Naive thymus-derived CD4-positive, alpha-beta T cell (primary cell): ENCODE data around the gene CFAP99. TPM values are rescaled to one million over a fixed set of nuclear protein-coding genes. Genes with fewer than 3 reads are reported as not detected.
A peak's percentile ranks its signal among the peaks of the same experiment; 100 is the strongest.

ENCODE experiments used
- ATAC-seq: fragments of 150-1000 bp; cut with Tn5 transposase; 2 replicates; pipeline ENCODE4 v1.10.0; 2021; ENCODE audit warnings: mild to moderate bottlenecking, moderate library complexity
- CTCF ChIA-PET: fragments of 350-600 bp; sonication (Branson Sonifier 250); formaldehyde crosslinking; loops from one replicate; lab custom pipeline; 2021; ENCODE audit warnings: antibody characterized with exemption; lab: Charles Lee
- POLR2A ChIA-PET: fragments of 350-600 bp; sonication (Branson Sonifier 250); formaldehyde crosslinking; loops from one replicate; lab custom pipeline; 2021; ENCODE audit warnings: antibody characterized with exemption, inconsistent platforms; lab: Charles Lee
- DNase-seq, 9 donors: peaks; one replicate each; pipeline versions ENCODE4 v3.0.0 to v3.0.0-alpha.2; 2020 to 2022; ENCODE audit warnings: mixed read lengths in 1 of 9
- H3K27ac ChIP-seq: one replicate; pipeline ENCODE4 v1.7.0; 2013; ENCODE audit warnings: mild to moderate bottlenecking, low read depth, low read length, moderate library complexity
- H3K27me3 ChIP-seq, 2 donors: one replicate each; pipeline ENCODE4 v1.7.0; 2013; ENCODE audit warnings: low read length in 2 of 2, mild to moderate bottlenecking in 2 of 2, moderate library complexity in 2 of 2; ENCODE audit not compliant: control insufficient read depth in 2 of 2, insufficient read depth in 2 of 2
- H3K36me3 ChIP-seq, 3 experiments: 1 replicate in 2 of 3; 2 replicates in 1 of 3; pipeline ENCODE4 v1.7.0; 2013; ENCODE audit warnings: low read length in 3 of 3, mild to moderate bottlenecking in 3 of 3, moderate library complexity in 1 of 3; ENCODE audit not compliant: insufficient read depth in 3 of 3, control insufficient read depth in 2 of 3
- H3K4me1 ChIP-seq, 2 donors: one replicate each; pipeline ENCODE4 v1.7.0; 2013; ENCODE audit warnings: low read length in 2 of 2, mild to moderate bottlenecking in 2 of 2, moderate library complexity in 1 of 2; ENCODE audit not compliant: control insufficient read depth in 2 of 2, insufficient read depth in 2 of 2
- H3K4me3 ChIP-seq: 2 replicates; pipeline ENCODE4 v1.7.0; 2013; ENCODE audit warnings: mild to moderate bottlenecking, low read length
- H3K9me3 ChIP-seq, 3 experiments: 1 replicate in 2 of 3; 2 replicates in 1 of 3; pipeline ENCODE4 v1.7.0; 2013; ENCODE audit warnings: low read length in 3 of 3; ENCODE audit not compliant: control insufficient read depth in 2 of 3
- H3K27ac Mint-ChIP-seq, 9 donors: one replicate each; pipeline ENCODE4 v1.8.0; 2020 to 2022; ENCODE audit warnings: mixed read lengths in 9 of 9, mild to moderate bottlenecking in 8 of 9, moderate library complexity in 5 of 9, inconsistent platforms in 2 of 9
- H3K27me3 Mint-ChIP-seq, 5 donors: one replicate each; pipeline ENCODE4 v1.8.0; 2021 to 2022; ENCODE audit warnings: mixed read lengths in 5 of 5, mild to moderate bottlenecking in 1 of 5
- H3K36me3 Mint-ChIP-seq, 5 donors: one replicate each; pipeline ENCODE4 v1.8.0; 2020 to 2022; ENCODE audit warnings: mixed read lengths in 5 of 5, mild to moderate bottlenecking in 3 of 5, inconsistent platforms in 1 of 5
- H3K4me1 Mint-ChIP-seq, 7 donors: one replicate each; pipeline ENCODE4 v1.8.0; 2020 to 2022; ENCODE audit warnings: mixed read lengths in 7 of 7, mild to moderate bottlenecking in 3 of 7, inconsistent platforms in 1 of 7
- H3K4me3 Mint-ChIP-seq, 10 donors: one replicate each; pipeline ENCODE4 v1.8.0; 2020 to 2022; ENCODE audit warnings: mild to moderate bottlenecking in 10 of 10, mixed read lengths in 10 of 10, moderate library complexity in 6 of 10, inconsistent platforms in 2 of 10
- H3K9me3 Mint-ChIP-seq, 11 donors: one replicate each; pipeline ENCODE4 v1.8.0; 2020 to 2022; ENCODE audit warnings: mixed read lengths in 11 of 11, mild to moderate bottlenecking in 4 of 11, inconsistent platforms in 1 of 11, moderate library complexity in 1 of 11
- intact Hi-C, 2 donors: fragments of 100-400 bp; cut with micrococcal nuclease; formaldehyde crosslinking; loops; one replicate each; pipeline ENCODE4 v1.15.1; 2023
- polyA plus RNA-seq, 2 donors: library from polyadenylated mRNA; unstranded; fragments of 300-500 nt; fragmentation: Illumina TruSeq; gene quantifications; one replicate each; pipeline ENCODE4 v1.2.3, GENCODE V29; 2021
- total RNA-seq, 6 experiments: library from RNA in 5 of 6; stranded (reverse) in 5 of 6; gene quantifications; 1 replicate in 5 of 6; 2 replicates in 1 of 6; pipeline ENCODE4 v1.2.3 and lab custom pipeline; 2021 to 2026

The CFAP99 gene
- total and polyA plus RNA-seq, 7 experiments from 2014 or later, result 0.12 to 0.27 TPM; not detected in 5

DNA sequence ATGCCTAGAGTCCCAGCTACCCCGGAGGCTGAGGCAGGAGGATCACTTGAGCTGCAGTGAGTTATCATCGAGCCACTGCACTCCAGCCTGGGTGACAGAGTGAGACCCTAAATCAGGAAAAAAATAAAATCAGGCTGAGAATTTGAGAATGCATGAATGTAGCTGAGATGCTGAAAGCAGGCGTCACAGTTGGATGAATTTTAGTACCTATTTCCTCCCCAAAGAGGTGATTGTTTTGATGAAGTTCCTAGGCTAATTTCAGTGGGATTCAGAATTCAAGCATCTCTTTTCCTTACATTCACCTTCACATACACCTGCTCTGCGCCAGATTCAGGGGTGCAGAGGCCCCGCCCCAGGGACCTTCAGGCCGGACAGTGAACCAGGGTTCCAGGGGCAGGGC is 3.2 kb downstream of the CFAP99 start:
- CTCF ChIA-PET, result interaction anchor here (0.7 to 1.0 kb wide), 3 partner anchors 30 to 160 kb away, joined by 3 to 5 read pairs (median 3); partner anchors contain the start of gene MXD4
- no peak overlapping the region for H3K4me3 Mint-ChIP-seq

DNA sequence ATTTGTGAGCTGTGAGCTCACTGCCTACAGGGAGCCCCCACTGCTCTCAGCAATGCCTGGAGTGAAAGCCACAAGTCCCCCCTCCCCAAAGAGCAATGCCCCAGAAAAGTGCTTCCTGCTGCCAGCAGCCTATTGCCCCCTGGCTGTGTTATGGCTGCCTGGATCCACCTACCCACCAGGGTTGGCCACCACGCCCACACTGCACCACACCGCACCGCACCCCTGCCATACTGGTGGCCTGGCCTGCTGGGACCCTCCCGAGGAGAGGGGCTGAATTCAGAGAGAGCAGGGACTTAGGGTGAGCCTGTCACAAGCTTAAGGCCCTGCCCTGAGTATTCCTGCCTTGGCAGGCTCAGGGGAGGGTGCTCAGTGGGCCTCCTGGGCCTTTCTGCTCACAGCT is 4.3 kb downstream of the CFAP99 start:
- H3K27ac ChIP-seq, result no peak overlapping the region
- peaks cover 0 to 3% (median 0%) of the 10 kb centered on the region in 11 donors for H3K9me3 Mint-ChIP-seq
- POLR2A ChIA-PET, result no interaction called here
- H3K4me3 ChIP-seq, result no peak overlapping the region
- DNase-seq, result no peak
- CTCF ChIA-PET, result interaction anchor here (1.0 kb wide), 1 partner anchor 29 kb away, joined by 3 read pairs; no protein-coding TSS in a partner anchor
- H3K4me1 ChIP-seq, result peaks cover 6 to 10% of the 10 kb centered on the region in 2 donors
- H3K27me3 Mint-ChIP-seq, result peaks cover 8 to 45% (median 21%) of the 10 kb centered on the region in 5 donors
- H3K36me3 Mint-ChIP-seq, result no peaks in the 10 kb centered on the region
- no peaks in the 10 kb centered on the region for H3K9me3 ChIP-seq
- no peak overlapping the region for H3K27ac Mint-ChIP-seq
- no peak for ATAC-seq
- H3K4me3 Mint-ChIP-seq, result no peak overlapping the region
- H3K27me3 ChIP-seq, result no peaks in the 10 kb centered on the region
- H3K36me3 ChIP-seq, result no peaks in the 10 kb centered on the region
- H3K4me1 Mint-ChIP-seq, result peaks cover 13 to 17% (median 15%) of the 10 kb centered on the region in 7 donors
- intact Hi-C loops, result no loop called here

More for the DNA sequence above, 3.2 kb downstream of the CFAP99 start:
- peaks cover 0 to 4% (median 0%) of the 10 kb centered on the region in 11 donors for H3K9me3 Mint-ChIP-seq
- POLR2A ChIA-PET, result no interaction called here
- H3K36me3 Mint-ChIP-seq, result no peaks in the 10 kb centered on the region
- no peak overlapping the region for H3K27ac Mint-ChIP-seq
- Histone ChIP-seq H3K27ac (no peak overlapping the region), H3K9me3 (no peaks in the 10 kb centered on the region), H3K4me1 (peaks cover 6 to 12% of the 10 kb centered on the region in 2 donors), H3K27me3 (no peaks in the 10 kb centered on the region), H3K4me3 (no peak overlapping the region), H3K36me3 (no peaks in the 10 kb centered on the region)
- DNase-seq, result no peak
- peaks cover 15 to 23% (median 18%) of the 10 kb centered on the region in 7 donors for H3K4me1 Mint-ChIP-seq
- ATAC-seq, result no peak
- H3K27me3 Mint-ChIP-seq, result peaks cover 8 to 51% (median 21%) of the 10 kb centered on the region in 5 donors
- intact Hi-C loops, result no loop called here

DNA sequence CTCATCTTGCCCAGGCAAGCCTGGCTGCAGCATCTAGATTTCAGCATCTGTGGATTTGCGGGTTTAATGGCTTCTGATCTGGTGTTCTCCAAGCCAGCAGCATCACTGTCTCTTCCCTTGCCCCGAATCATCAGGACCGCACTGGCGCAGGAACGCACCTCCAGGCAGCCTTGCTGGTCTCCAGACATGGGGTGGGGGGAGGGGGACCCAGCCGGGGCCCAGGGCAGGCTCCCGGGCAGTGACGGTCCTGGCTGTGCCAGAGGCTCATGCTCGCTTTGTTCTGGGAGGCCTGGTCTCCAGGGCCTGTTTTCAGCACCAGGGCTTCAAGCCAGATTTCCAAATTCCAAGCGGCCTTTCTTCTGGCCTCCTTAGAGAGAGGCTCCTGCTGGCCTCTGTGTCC is 4.9 kb downstream of the CFAP99 start:
- ATAC-seq, result no peak
- intact Hi-C loops, result no loop called here
- Histone ChIP-seq H3K27me3 (no peaks in the 10 kb centered on the region), H3K4me3 (no peak overlapping the region), H3K9me3 (no peaks in the 10 kb centered on the region), H3K36me3 (no peaks in the 10 kb centered on the region), H3K4me1 (peaks cover 6 to 10% of the 10 kb centered on the region in 2 donors), H3K27ac (no peak overlapping the region)
- H3K4me3 Mint-ChIP-seq, result no peak overlapping the region
- H3K27ac Mint-ChIP-seq, result no peak overlapping the region
- peak in 1 of 9 donors; percentile 4 for DNase-seq
- H3K36me3 Mint-ChIP-seq, result no peaks in the 10 kb centered on the region
- H3K27me3 Mint-ChIP-seq, result peaks cover 8 to 45% (median 21%) of the 10 kb centered on the region in 5 donors
- ChIA-PET POLR2A (no interaction called here), CTCF (no interaction called here)
- H3K4me1 Mint-ChIP-seq, result peaks cover 13 to 18% (median 15%) of the 10 kb centered on the region in 7 donors
- H3K9me3 Mint-ChIP-seq, result peaks cover 0 to 3% (median 0%) of the 10 kb centered on the region in 11 donors

DNA sequence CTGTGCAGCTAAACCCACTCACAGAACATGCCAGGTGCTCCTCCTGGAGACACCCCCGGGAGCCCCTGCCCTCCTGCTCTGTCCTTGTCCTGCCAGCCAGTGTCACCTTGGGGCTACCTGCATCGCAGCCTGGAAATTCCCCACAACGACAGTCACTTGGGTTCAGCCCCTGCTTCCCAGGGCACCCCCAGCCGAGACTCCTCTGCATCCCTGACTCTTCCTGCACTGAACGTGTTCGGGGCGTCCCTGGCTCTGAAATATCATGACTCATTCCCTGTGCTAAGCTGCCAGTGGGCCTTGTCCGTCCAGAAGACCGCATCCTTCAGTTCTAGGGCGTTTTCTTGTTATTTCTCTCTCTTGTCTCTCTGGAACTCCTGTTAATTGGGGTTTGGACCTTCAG is 5.8 kb downstream of the CFAP99 start:
- intact Hi-C loops, result no loop called here
- Histone ChIP-seq H3K9me3 (no peaks in the 10 kb centered on the region), H3K36me3 (no peaks in the 10 kb centered on the region), H3K4me3 (no peak overlapping the region), H3K27ac (no peak overlapping the region), H3K4me1 (peaks cover 2% of the 10 kb centered on the region in 2 donors), H3K27me3 (no peaks in the 10 kb centered on the region)
- H3K36me3 Mint-ChIP-seq, result no peaks in the 10 kb centered on the region
- peak overlapping the region in 1 of 9 donors; percentile 21 for H3K27ac Mint-ChIP-seq
- peaks cover 8 to 39% (median 21%) of the 10 kb centered on the region in 5 donors for H3K27me3 Mint-ChIP-seq
- ATAC-seq (no peak), DNase-seq (peak in 1 of 9 donors; percentile 2)
- H3K4me3 Mint-ChIP-seq, result no peak overlapping the region
- H3K9me3 Mint-ChIP-seq, result peaks cover 0 to 3% (median 0%) of the 10 kb centered on the region in 11 donors
- ChIA-PET CTCF (no interaction called here), POLR2A (no interaction called here)
- H3K4me1 Mint-ChIP-seq, result peaks cover 7 to 12% (median 8%) of the 10 kb centered on the region in 7 donors

DNA sequence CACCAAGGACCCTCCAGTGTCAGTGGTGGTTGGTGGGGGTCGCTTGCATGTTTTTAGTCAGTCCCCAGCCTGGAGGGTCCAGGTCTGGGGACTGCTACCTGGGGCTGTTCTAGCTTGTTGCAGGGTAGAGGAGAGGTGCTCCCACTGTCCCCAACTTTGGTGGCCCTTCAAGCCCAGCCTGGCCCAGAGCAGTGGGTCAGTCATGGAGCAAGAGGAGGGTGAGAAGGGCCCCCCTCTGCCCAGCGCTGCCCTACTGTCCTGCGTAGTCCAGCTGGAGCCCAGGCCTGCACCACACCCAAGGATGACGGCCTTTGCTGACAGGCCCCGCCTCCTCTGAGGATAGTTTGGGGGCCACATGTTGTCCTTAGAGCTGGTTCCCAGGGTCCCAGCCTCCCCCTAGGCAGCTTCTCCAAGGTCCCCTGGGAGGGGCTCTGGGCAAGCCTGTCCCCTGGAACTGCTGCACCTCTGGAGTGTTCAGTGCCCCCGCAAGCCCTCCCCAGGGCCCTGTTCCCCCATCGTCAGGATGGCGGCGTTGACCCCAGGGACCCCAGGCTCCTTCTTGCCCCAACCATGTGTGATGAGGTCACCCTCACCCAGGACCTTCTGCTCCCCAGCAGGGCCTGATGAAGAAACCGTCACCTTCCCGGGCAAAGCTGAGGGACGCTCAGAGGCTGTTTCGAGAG is 6.8 kb downstream of the CFAP99 start:
- Mint-ChIP-seq H3K9me3 (peaks cover 0 to 1% (median 0%) of the 10 kb centered on the region in 11 donors), H3K4me3 (no peak overlapping the region), H3K27ac (peak overlapping the region in 1 of 9 donors; percentile 13), H3K27me3 (peaks cover 0 to 29% (median 12%) of the 10 kb centered on the region in 5 donors), H3K4me1 (peaks cover 0 to 3% (median 0%) of the 10 kb centered on the region in 7 donors), H3K36me3 (no peaks in the 10 kb centered on the region)
- CTCF ChIA-PET, result no interaction called here
- peak; percentile 12 for ATAC-seq
- Histone ChIP-seq H3K9me3 (no peaks in the 10 kb centered on the region), H3K4me3 (no peak overlapping the region), H3K36me3 (no peaks in the 10 kb centered on the region), H3K27me3 (no peaks in the 10 kb centered on the region), H3K4me1 (no peaks in the 10 kb centered on the region), H3K27ac (no peak overlapping the region)
- POLR2A ChIA-PET, result no interaction called here
- intact Hi-C loops, result no loop called here
- peak in 1 of 9 donors; percentile 2 for DNase-seq

DNA sequence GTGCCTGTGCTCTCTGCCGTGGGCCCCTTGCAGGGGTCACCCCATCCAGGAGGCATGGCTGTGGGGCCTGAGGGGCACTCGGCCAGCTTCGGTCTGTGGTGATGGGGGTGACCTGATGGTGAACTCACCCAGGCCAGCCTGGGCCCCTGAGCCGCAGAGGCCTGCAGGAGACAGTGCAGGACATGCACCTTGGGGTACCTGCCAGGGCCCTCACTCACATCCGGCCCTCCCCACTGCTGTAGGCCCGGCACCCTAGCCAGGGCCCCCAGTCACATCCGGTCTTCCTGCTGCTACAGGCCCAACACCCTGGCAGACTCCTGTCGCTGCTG is 7.3 kb downstream of the CFAP99 start:
- no peak overlapping the region for H3K4me3 ChIP-seq
- no peaks in the 10 kb centered on the region for H3K36me3 Mint-ChIP-seq
- no peak for DNase-seq
- H3K27ac ChIP-seq, result no peak overlapping the region
- ChIA-PET POLR2A (no interaction called here), CTCF (no interaction called here)
- H3K27me3 Mint-ChIP-seq, result peaks cover 0 to 24% (median 8%) of the 10 kb centered on the region in 5 donors
- intact Hi-C loops, result no loop called here
- peaks cover 0 to 1% (median 0%) of the 10 kb centered on the region in 11 donors for H3K9me3 Mint-ChIP-seq
- no peak overlapping the region for H3K27ac Mint-ChIP-seq
- H3K9me3 ChIP-seq, result no peaks in the 10 kb centered on the region
- H3K4me3 Mint-ChIP-seq, result no peak overlapping the region
- no peaks in the 10 kb centered on the region for H3K4me1 ChIP-seq
- H3K36me3 ChIP-seq, result no peaks in the 10 kb centered on the region
- ATAC-seq, result no peak
- no peaks in the 10 kb centered on the region for H3K27me3 ChIP-seq
- peaks cover 0 to 1% (median 0%) of the 10 kb centered on the region in 7 donors for H3K4me1 Mint-ChIP-seq
